HepG2 (cell line): ENCODE data around the gene HEXD. TPM values are rescaled to one million over a fixed set of nuclear protein-coding genes. Genes with fewer than 3 reads are reported as not detected.

Experiments
- ATAC-seq: fragments of 200-7000 bp; cut with Tn5 transposase; 3 replicates; pipeline ENCODE4 v1.9.1; 2020; ENCODE audit warnings: mild to moderate bottlenecking, moderate library complexity
- BruUV-seq: library from RNA; stranded (reverse); fragments of 400-500 nt; replicated peaks from 2 replicates; lab custom pipeline; 2021; lab: Mats Ljungman, UMichigan
- CTCF ChIA-PET: fragments of 300-600 bp; formaldehyde crosslinking; extraction: SDS; loops from one replicate; lab custom pipeline; 2021; ENCODE audit warnings: low total read pairs, inconsistent platforms, low intra/inter-chr PET ratio; lab: Yijun Ruan, JAX
- POLR2A ChIA-PET: fragments of 350-600 bp; sonication (Branson Sonifier 250); formaldehyde crosslinking; loops from one replicate; lab custom pipeline; 2020; ENCODE audit warnings: antibody characterized with exemption, inconsistent platforms; lab: Yijun Ruan, JAX
- DNase-seq: peaks from one replicate; pipeline ENCODE4 v3.0.0-alpha.2; 2015; ENCODE audit warnings: low spot score
- FAIRE-seq: peaks from 3 replicates; lab custom pipeline; 2011; peaks lifted over from hg19 to GRCh38; lab: Jason Lieb, UNC
- H2AFZ ChIP-seq: one replicate; pipeline ENCODE4 v1.6.1; 2011; ENCODE audit warnings: low read length, inconsistent platforms
- H3K27ac ChIP-seq: fragments of 300-600 bp; 3 replicates; pipeline ENCODE4 v1.8.0; 2011; ENCODE audit warnings: mixed run types, mild to moderate bottlenecking, mixed read lengths, low read length, inconsistent platforms; ENCODE audit not compliant: insufficient read depth; ENCODE audit errors: extremely low read length
- H3K27me3 ChIP-seq, 2 experiments: fragments of 200-600 bp in 1 of 2; 2 replicates in 1 of 2; 3 replicates in 1 of 2; pipeline versions ENCODE4 v1.6.0 to v1.8.0; 2011; ENCODE audit warnings: low read length in 2 of 2, mild to moderate bottlenecking in 2 of 2, moderate library complexity in 2 of 2, inconsistent platforms in 1 of 2; ENCODE audit not compliant: insufficient read depth in 2 of 2, control insufficient read depth in 1 of 2
- H3K36me3 ChIP-seq, 2 experiments: fragments of 200-600 bp in 1 of 2; replicated peaks in 1 of 2; 2 replicates in 1 of 2; 3 replicates in 1 of 2; pipeline versions ENCODE4 v1.5.1 to v1.8.0; 2011; ENCODE audit warnings: low read length in 2 of 2, inconsistent platforms in 1 of 2; ENCODE audit not compliant: insufficient read depth in 2 of 2, control insufficient read depth in 1 of 2
- H3K4me1 ChIP-seq: 2 replicates; pipeline ENCODE4 v1.5.1; 2012; ENCODE audit warnings: low read length, inconsistent platforms; ENCODE audit not compliant: insufficient read depth
- H3K4me2 ChIP-seq: 2 replicates; pipeline ENCODE4 v1.6.0; 2011; ENCODE audit warnings: low read depth, low read length, inconsistent platforms
- H3K4me3 ChIP-seq, 3 experiments: fragments of 200-600 bp in 1 of 3; sonication (generic), shearing (Covaris generic) in 1 of 3; replicated peaks in 1 of 3; 2 replicates each; pipeline ENCODE4 v1.5.1; 2011 to 2016; ENCODE audit warnings: low read length in 3 of 3, inconsistent platforms in 2 of 3, low read depth in 2 of 3, mild to moderate bottlenecking in 2 of 3, control low read depth in 1 of 3, mixed read lengths in 1 of 3; ENCODE audit not compliant: insufficient read depth in 1 of 3
- H3K79me2 ChIP-seq: one replicate; pipeline ENCODE4 v1.6.1; 2011; ENCODE audit warnings: low read length, inconsistent platforms; ENCODE audit not compliant: insufficient read depth
- H3K9ac ChIP-seq: 2 replicates; pipeline ENCODE4 v1.6.0; 2011; ENCODE audit warnings: mild to moderate bottlenecking, low read depth, low read length, inconsistent platforms; ENCODE audit not compliant: insufficient read depth
- H3K9me3 ChIP-seq: 2 replicates; pipeline ENCODE4 v1.5.1; 2012; ENCODE audit warnings: mild to moderate bottlenecking, low read length
- H4K20me1 ChIP-seq: 2 replicates; pipeline ENCODE4 v1.6.0; 2011; ENCODE audit warnings: inconsistent platforms, mild to moderate bottlenecking, low read length, moderate library complexity; ENCODE audit not compliant: insufficient read depth
- AGO2 ChIP-seq: fragments of 200-400 bp; formaldehyde crosslinking; optimal IDR thresholded peaks from 2 replicates; pipeline ENCODE3; 2017; ENCODE audit warnings: mild to moderate bottlenecking, low read depth, low read length, moderate library complexity
- EED ChIP-seq: sonication (generic); formaldehyde crosslinking; IDR thresholded peaks from 2 replicates; pipeline ENCODE4 v1.5.0; 2020; ENCODE audit warnings: mild to moderate bottlenecking, missing genetic modification reagents
- KLF11 ChIP-seq: IDR thresholded peaks from 2 replicates; pipeline ENCODE4 v1.6.1; 2016; ENCODE audit warnings: missing compliant biosample characterization
- PCBP1 ChIP-seq: fragments of 200-400 bp; formaldehyde crosslinking; IDR thresholded peaks from 2 replicates; pipeline ENCODE4 v1.6.1; 2017; ENCODE audit warnings: mild to moderate bottlenecking, low read depth, low read length, borderline replicate concordance
- RELA ChIP-seq: sonication (generic); formaldehyde crosslinking; IDR thresholded peaks from 2 replicates; pipeline ENCODE4 v1.4.0; 2020; ENCODE audit warnings: missing genetic modification reagents
- SAP130 ChIP-seq: IDR thresholded peaks from 2 replicates; pipeline ENCODE4 v1.6.1; 2016; ENCODE audit warnings: low read depth
- STAG1 ChIP-seq: sonication (generic); formaldehyde crosslinking; IDR thresholded peaks from 2 replicates; pipeline ENCODE4 v1.4.0; 2020; ENCODE audit warnings: missing genetic modification reagents
- ZNF567 ChIP-seq: sonication (generic); formaldehyde crosslinking; IDR thresholded peaks from 2 replicates; pipeline ENCODE4 v1.8.1; 2023; ENCODE audit warnings: mild to moderate bottlenecking, missing genetic modification reagents, borderline replicate concordance
- WGBS: methylation state at CpG from one replicate; pipeline ENCODE4 v1.1.6; 2017; ENCODE audit warnings: low lambda C conversion rate; 5-methylcytosine and 5-hydroxymethylcytosine counted together
- in situ Hi-C: cut with HindIII; loops from 2 replicates; pipeline ENCODE4 v1.10.0; 2017; ENCODE audit warnings: low pct_unique_long_range_greater_than_20kb; ENCODE audit not compliant: extremely low pct_ligation_motif_present
- intact Hi-C: fragments of 100-400 bp; cut with micrococcal nuclease; formaldehyde crosslinking; loops from one replicate; pipeline ENCODE4 v1.10.0; 2022; ENCODE audit not compliant: unreplicated experiment
- polyA plus RNA-seq, 8 experiments: library from polyadenylated mRNA; depleted of rRNA in 3 of 8; stranded (reverse) in 7 of 8; unstranded in 1 of 8; fragments of >200 nt; fragmentation: Illumina TruSeq in 4 of 8; extraction: Trizol in 4 of 8; gene quantifications; 2 replicates each; pipeline versions ENCODE4 v1.2.1 to v1.2.3, GENCODE V29; 2011 to 2016; ENCODE audit warnings: low read depth in 4 of 8, missing spikeins in 1 of 8, mixed read lengths in 1 of 8; ENCODE audit not compliant: insufficient read depth in 1 of 8
- total RNA-seq, 5 experiments: library from RNA; depleted of rRNA; stranded (reverse); fragments of >200 nt; fragmentation: Illumina TruSeq; extraction: Trizol; gene quantifications; 2 replicates each; pipeline ENCODE4 v1.2.3, GENCODE V29; 2016; ENCODE audit warnings: low read depth in 1 of 5
- TF ChIP-seq, protein P1 (sequence below): sonication (generic); formaldehyde crosslinking; IDR thresholded peaks from 2 replicates; pipeline ENCODE4 v1.4.0; 2020; ENCODE audit warnings: missing genetic modification reagents, mild to moderate bottlenecking, borderline replicate concordance
- TF ChIP-seq, protein P2 (sequence below): sonication (generic); formaldehyde crosslinking; IDR thresholded peaks from 2 replicates; pipeline ENCODE4 v1.5.1; 2020; ENCODE audit warnings: mild to moderate bottlenecking, missing genetic modification reagents, moderate library complexity
- TF ChIP-seq, protein P3 (sequence below): sonication (generic); formaldehyde crosslinking; IDR thresholded peaks from 2 replicates; pipeline ENCODE4 v1.5.0; 2020; ENCODE audit warnings: mild to moderate bottlenecking, missing genetic modification reagents, moderate library complexity
- TF ChIP-seq, protein P4 (sequence below): sonication (generic); formaldehyde crosslinking; conservative IDR thresholded peaks from 2 replicates; pipeline ENCODE4 v1.4.0; 2020; ENCODE audit warnings: missing genetic modification reagents

HEXD gene
- total and polyA plus RNA-seq, 2 of the 13 experiments (the other 11 are each of a cell fraction or from before 2014, with no cell fraction given): 22.3 to 41.8 TPM

DNA sequence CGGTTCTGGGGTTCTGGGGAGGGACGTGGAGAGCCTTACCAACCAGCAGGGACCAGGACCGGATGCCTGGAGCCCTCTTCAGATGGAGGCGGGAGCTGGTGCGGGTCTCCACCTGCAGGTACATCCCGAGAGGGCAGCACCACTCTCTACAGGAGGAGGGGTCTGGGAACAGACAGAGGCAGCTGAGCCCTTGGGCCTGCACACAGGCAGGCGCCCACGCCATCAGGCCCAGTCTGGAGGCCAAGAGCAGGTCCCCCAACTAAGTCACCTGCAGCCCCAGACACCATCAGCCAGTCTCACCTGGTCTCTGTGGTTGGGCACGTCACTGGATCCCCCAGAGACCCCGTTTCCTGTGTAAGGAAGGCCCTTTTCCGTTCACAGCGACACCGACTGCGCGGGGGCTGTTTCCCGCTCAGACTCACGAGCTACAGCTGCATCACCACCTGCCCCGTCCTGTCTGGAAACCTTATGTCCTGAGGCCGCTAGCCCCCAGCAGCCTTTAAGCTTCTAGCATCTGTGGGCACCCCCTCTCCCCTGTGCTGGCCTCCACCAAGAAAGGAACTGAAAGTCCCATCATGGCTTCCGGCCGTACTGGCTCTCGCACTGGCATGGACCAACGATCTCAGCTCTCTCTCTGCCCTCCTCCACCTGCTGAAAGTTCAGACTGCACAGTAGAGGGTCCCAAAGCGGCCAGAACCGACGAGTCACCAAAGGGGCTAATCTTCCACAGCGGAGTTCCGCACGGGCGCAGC is 31.2 kb downstream of the HEXD start:
- Histone ChIP-seq H3K9ac (peak overlapping the region; percentile 91), H3K4me1 (peaks cover 33% of the 10 kb centered on the region), H2AFZ (no peak overlapping the region), H3K4me3 (peak overlapping the region; percentile 73 to 98 (median 82)), H3K36me3 (peaks cover 0 to 3% of the 10 kb centered on the region in 2 experiments; a peak in 1 of 5 replicates), H3K27me3 (no peaks in the 10 kb centered on the region), H4K20me1 (no peaks in the 10 kb centered on the region), H3K79me2 (peaks cover 13% of the 10 kb centered on the region), H3K9me3 (no peaks in the 10 kb centered on the region), H3K4me2 (peak overlapping the region; percentile 80), H3K27ac (no peak overlapping the region)
- in situ Hi-C loops (no loop called here), intact Hi-C loops (no loop called here)
- FAIRE-seq: no peak
- 87% methylated on average over 30 of the region's 30 CpGs for WGBS
- no TSS peak for BruUV-seq
- CTCF ChIA-PET: no interaction called here
- no peak for DNase-seq
- POLR2A ChIA-PET: no interaction called here
- ATAC-seq: peak; percentile 11; the same call in 2 of the 3 replicates
- TF ChIP-seq ZNF567 (CRISPR knock-in tag) (0 out of 2 replicates have a peak, but pooled peaks have one; percentile 5), EED (CRISPR knock-in tag) (0 out of 2 replicates have a peak, but pooled peaks have one; percentile 20), PCBP1 (0 out of 2 replicates have a peak, but pooled peaks have one; percentile 54), STAG1 (CRISPR knock-in tag) (0 out of 2 replicates have a peak, but pooled peaks have one; percentile 3), AGO2 (peak; percentile 75), KLF11 (no peak), RELA (CRISPR knock-in tag) (no peak), SAP130 (CRISPR knock-in tag) (no peak)
- TF ChIP-seq, protein P1, sequence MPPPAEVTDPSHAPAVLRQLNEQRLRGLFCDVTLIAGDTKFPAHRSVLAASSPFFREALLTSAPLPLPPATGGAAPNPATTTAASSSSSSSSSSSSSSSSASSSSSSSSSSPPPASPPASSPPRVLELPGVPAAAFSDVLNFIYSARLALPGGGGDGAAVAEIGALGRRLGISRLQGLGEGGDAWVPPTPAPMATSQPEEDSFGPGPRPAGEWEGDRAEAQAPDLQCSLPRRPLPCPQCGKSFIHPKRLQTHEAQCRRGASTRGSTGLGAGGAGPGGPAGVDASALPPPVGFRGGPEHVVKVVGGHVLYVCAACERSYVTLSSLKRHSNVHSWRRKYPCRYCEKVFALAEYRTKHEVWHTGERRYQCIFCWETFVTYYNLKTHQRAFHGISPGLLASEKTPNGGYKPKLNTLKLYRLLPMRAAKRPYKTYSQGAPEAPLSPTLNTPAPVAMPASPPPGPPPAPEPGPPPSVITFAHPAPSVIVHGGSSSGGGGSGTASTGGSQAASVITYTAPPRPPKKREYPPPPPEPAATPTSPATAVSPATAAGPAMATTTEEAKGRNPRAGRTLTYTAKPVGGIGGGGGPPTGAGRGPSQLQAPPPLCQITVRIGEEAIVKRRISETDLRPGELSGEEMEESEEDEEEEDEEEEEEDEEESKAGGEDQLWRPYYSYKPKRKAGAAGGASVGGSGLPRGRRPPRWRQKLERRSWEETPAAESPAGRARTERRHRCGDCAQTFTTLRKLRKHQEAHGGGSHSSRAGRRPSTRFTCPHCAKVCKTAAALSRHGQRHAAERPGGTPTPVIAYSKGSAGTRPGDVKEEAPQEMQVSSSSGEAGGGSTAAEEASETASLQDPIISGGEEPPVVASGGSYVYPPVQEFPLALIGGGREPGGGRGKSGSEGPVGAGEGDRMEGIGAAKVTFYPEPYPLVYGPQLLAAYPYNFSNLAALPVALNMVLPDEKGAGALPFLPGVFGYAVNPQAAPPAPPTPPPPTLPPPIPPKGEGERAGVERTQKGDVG (CRISPR knock-in tag): peak; percentile 13; the same call in 1 of the 2 replicates
- TF ChIP-seq, protein P2, sequence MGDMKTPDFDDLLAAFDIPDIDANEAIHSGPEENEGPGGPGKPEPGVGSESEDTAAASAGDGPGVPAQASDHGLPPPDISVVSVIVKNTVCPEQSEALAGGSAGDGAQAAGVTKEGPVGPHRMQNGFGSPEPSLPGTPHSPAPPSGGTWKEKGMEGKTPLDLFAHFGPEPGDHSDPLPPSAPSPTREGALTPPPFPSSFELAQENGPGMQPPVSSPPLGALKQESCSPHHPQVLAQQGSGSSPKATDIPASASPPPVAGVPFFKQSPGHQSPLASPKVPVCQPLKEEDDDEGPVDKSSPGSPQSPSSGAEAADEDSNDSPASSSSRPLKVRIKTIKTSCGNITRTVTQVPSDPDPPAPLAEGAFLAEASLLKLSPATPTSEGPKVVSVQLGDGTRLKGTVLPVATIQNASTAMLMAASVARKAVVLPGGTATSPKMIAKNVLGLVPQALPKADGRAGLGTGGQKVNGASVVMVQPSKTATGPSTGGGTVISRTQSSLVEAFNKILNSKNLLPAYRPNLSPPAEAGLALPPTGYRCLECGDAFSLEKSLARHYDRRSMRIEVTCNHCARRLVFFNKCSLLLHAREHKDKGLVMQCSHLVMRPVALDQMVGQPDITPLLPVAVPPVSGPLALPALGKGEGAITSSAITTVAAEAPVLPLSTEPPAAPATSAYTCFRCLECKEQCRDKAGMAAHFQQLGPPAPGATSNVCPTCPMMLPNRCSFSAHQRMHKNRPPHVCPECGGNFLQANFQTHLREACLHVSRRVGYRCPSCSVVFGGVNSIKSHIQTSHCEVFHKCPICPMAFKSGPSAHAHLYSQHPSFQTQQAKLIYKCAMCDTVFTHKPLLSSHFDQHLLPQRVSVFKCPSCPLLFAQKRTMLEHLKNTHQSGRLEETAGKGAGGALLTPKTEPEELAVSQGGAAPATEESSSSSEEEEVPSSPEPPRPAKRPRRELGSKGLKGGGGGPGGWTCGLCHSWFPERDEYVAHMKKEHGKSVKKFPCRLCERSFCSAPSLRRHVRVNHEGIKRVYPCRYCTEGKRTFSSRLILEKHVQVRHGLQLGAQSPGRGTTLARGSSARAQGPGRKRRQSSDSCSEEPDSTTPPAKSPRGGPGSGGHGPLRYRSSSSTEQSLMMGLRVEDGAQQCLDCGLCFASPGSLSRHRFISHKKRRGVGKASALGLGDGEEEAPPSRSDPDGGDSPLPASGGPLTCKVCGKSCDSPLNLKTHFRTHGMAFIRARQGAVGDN (CRISPR knock-in tag): peak; percentile 36; the same call in 1 of the 2 replicates
- TF ChIP-seq, protein P3, sequence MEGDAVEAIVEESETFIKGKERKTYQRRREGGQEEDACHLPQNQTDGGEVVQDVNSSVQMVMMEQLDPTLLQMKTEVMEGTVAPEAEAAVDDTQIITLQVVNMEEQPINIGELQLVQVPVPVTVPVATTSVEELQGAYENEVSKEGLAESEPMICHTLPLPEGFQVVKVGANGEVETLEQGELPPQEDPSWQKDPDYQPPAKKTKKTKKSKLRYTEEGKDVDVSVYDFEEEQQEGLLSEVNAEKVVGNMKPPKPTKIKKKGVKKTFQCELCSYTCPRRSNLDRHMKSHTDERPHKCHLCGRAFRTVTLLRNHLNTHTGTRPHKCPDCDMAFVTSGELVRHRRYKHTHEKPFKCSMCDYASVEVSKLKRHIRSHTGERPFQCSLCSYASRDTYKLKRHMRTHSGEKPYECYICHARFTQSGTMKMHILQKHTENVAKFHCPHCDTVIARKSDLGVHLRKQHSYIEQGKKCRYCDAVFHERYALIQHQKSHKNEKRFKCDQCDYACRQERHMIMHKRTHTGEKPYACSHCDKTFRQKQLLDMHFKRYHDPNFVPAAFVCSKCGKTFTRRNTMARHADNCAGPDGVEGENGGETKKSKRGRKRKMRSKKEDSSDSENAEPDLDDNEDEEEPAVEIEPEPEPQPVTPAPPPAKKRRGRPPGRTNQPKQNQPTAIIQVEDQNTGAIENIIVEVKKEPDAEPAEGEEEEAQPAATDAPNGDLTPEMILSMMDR (CRISPR knock-in tag): 0 out of 2 replicates have a peak, but pooled peaks have one; percentile 9
- TF ChIP-seq, protein P4, sequence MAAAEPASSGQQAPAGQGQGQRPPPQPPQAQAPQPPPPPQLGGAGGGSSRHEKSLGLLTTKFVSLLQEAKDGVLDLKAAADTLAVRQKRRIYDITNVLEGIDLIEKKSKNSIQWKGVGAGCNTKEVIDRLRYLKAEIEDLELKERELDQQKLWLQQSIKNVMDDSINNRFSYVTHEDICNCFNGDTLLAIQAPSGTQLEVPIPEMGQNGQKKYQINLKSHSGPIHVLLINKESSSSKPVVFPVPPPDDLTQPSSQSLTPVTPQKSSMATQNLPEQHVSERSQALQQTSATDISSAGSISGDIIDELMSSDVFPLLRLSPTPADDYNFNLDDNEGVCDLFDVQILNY (CRISPR knock-in tag): 0 out of 2 replicates have a peak, but pooled peaks have one; percentile 8
